HepG2 (cell line): ENCODE results near the gene ZXDC. TPM values are rescaled to one million over a fixed set of nuclear protein-coding genes. Genes with fewer than 3 reads are reported as not detected.

Experiments used
- ASH2L ChIP-seq: fragments of 300-600, 200-600 bp; sonication (generic); IDR thresholded peaks from 2 replicates; pipeline ENCODE4 v1.7.0; 2017; ENCODE audit warnings: low read depth, mild to moderate bottlenecking, moderate library complexity, mixed read lengths, low read length; ENCODE audit not compliant: insufficient read length
- ETV5 ChIP-seq: IDR thresholded peaks from 2 replicates; pipeline ENCODE4 v1.6.1; 2018; ENCODE audit warnings: missing biosample characterization, missing genetic modification reagents, inconsistent platforms, borderline replicate concordance
- HOXA5 ChIP-seq: sonication (generic); formaldehyde crosslinking; IDR thresholded peaks from 2 replicates; pipeline ENCODE4 v1.4.0; 2020; ENCODE audit warnings: missing genetic modification reagents
- KLF13 ChIP-seq: sonication (generic); formaldehyde crosslinking; IDR thresholded peaks from 2 replicates; pipeline ENCODE4 v1.4.0; 2020; ENCODE audit warnings: mild to moderate bottlenecking, missing genetic modification reagents
- KMT2B ChIP-seq: IDR thresholded peaks from 2 replicates; pipeline ENCODE4 v1.6.1; 2016; ENCODE audit warnings: missing genetic modification reagents, missing compliant biosample characterization
- MAF1 ChIP-seq: sonication (generic); formaldehyde crosslinking; IDR thresholded peaks from 2 replicates; pipeline ENCODE4 v1.5.0; 2020; ENCODE audit warnings: missing genetic modification reagents, borderline replicate concordance
- MED8 ChIP-seq: sonication (generic); formaldehyde crosslinking; IDR thresholded peaks from 2 replicates; pipeline ENCODE4 v1.8.1; 2023; ENCODE audit warnings: mild to moderate bottlenecking, missing genetic modification reagents; ENCODE audit not compliant: insufficient replicate concordance
- SIN3B ChIP-seq: fragments of 150-350 bp; IDR thresholded peaks from 2 replicates; pipeline ENCODE4 v1.6.1; 2014; ENCODE audit warnings: low read length
- SRSF1 ChIP-seq: fragments of 200-400 bp; formaldehyde crosslinking; optimal IDR thresholded peaks from 2 replicates; pipeline ENCODE3; 2017; ENCODE audit warnings: mild to moderate bottlenecking, low read depth, low read length, moderate library complexity
- TARDBP ChIP-seq: sonication (generic); formaldehyde crosslinking; IDR thresholded peaks from 2 replicates; pipeline ENCODE4 v1.8.0; 2022; ENCODE audit warnings: mild to moderate bottlenecking, missing genetic modification reagents
- U2AF1 ChIP-seq: fragments of 200-400 bp; formaldehyde crosslinking; optimal IDR thresholded peaks from 2 replicates; pipeline ENCODE3; 2017; ENCODE audit warnings: mild to moderate bottlenecking, low read depth, low read length
- ZC3H13 ChIP-seq: sonication (generic); formaldehyde crosslinking; IDR thresholded peaks from 2 replicates; pipeline ENCODE4 v1.8.1; 2023; ENCODE audit warnings: mild to moderate bottlenecking, missing genetic modification reagents, moderate library complexity
- ZFP37 ChIP-seq: sonication (generic); formaldehyde crosslinking; IDR thresholded peaks from 2 replicates; pipeline ENCODE4 v1.4.0; 2020; ENCODE audit warnings: missing genetic modification reagents, borderline replicate concordance
- polyA plus RNA-seq, 8 experiments: library from polyadenylated mRNA; depleted of rRNA in 3 of 8; stranded (reverse) in 7 of 8; unstranded in 1 of 8; fragments of >200 nt; fragmentation: Illumina TruSeq in 4 of 8; extraction: Trizol in 4 of 8; gene quantifications; 2 replicates each; pipeline versions ENCODE4 v1.2.1 to v1.2.3, GENCODE V29; 2011 to 2016; ENCODE audit warnings: low read depth in 4 of 8, missing spikeins in 1 of 8, mixed read lengths in 1 of 8; ENCODE audit not compliant: insufficient read depth in 1 of 8
- total RNA-seq, 5 experiments: library from RNA; depleted of rRNA; stranded (reverse); fragments of >200 nt; fragmentation: Illumina TruSeq; extraction: Trizol; gene quantifications; 2 replicates each; pipeline ENCODE4 v1.2.3, GENCODE V29; 2016; ENCODE audit warnings: low read depth in 1 of 5
- TF ChIP-seq, protein P1 (sequence below): sonication (generic); formaldehyde crosslinking; IDR thresholded peaks from 2 replicates; pipeline ENCODE4 v1.4.0; 2020; ENCODE audit warnings: missing genetic modification reagents
- TF ChIP-seq, protein P2 (sequence below): sonication (generic); formaldehyde crosslinking; IDR thresholded peaks from 2 replicates; pipeline ENCODE4 v1.8.0; 2022; ENCODE audit warnings: mild to moderate bottlenecking, missing genetic modification reagents; ENCODE audit not compliant: insufficient replicate concordance
- TF ChIP-seq, protein P3 (sequence below): sonication (generic); formaldehyde crosslinking; IDR thresholded peaks from 2 replicates; pipeline ENCODE4 v1.4.0; 2020; ENCODE audit warnings: mild to moderate bottlenecking, missing genetic modification reagents
- TF ChIP-seq, protein P4 (sequence below): sonication (generic); formaldehyde crosslinking; IDR thresholded peaks from 2 replicates; pipeline ENCODE4 v1.4.0; 2020; ENCODE audit warnings: missing genetic modification reagents, borderline replicate concordance
- TF ChIP-seq, protein P5 (sequence below): IDR thresholded peaks from 2 replicates; pipeline ENCODE4 v1.6.1; 2016; ENCODE audit warnings: low read depth, borderline replicate concordance

The ZXDC gene
- total and polyA plus RNA-seq, 2 of the 13 experiments (the other 11 are each of a cell fraction or from before 2014, with no cell fraction given): 17.6 to 21.2 TPM

DNA sequence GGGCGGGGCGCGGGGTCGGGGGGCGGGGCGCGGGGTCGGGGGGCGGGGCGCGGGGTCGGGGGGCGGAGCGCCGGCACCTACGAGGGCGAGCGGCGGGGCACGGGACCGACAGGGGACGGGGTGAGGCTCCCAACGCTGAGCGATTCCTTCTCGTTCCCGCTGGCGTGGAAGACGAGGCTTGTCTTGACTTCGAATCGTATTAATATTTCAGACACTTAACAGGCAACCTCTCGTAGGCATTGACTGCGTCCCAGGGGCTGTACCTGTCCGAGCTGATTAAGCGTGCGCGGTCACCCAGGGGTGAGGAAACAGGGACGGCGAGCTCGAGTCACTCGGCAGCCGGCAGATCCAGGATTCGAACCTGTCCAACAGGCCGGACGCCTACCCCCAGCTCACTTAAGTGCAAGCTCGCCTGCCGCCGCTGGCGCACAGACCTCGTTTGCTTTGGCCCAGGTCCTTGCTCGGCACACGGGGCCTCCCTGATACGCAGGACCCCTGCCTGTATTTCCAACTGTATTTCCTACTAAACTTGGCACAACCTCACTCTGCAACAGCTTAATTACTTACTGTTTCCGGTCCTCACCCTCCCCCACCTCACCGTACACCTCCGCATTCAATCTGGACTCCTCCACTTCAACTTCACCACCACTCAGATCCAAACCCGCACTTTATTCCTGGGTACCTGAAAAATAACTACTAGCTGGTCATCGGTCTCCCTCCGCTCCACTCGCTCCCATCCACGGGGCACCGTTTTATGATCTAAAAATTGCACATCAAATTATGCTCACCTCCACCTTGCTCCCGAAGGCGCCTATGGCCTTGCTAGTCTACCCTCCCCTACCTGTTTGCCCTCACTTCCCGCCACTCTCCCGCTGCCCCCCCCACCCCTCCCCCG is 722 bp upstream of the ZXDC start (continued):
- TF ChIP-seq KMT2B (no peak), ETV5 (CRISPR knock-in tag) (no peak; the same call in 1 of the 2 replicates), TARDBP (CRISPR knock-in tag) (0 out of 2 replicates have a peak, but pooled peaks have one; percentile 15), ASH2L (no peak), HOXA5 (CRISPR knock-in tag) (no peak; the same call in 1 of the 2 replicates), ZFP37 (CRISPR knock-in tag) (no peak), SRSF1 (no peak), U2AF1 (no peak), MED8 (CRISPR knock-in tag) (no peak), SIN3B (no peak), MAF1 (CRISPR knock-in tag) (no peak), KLF13 (no peak), ZC3H13 (CRISPR knock-in tag) (no peak)
- TF ChIP-seq, protein P1, sequence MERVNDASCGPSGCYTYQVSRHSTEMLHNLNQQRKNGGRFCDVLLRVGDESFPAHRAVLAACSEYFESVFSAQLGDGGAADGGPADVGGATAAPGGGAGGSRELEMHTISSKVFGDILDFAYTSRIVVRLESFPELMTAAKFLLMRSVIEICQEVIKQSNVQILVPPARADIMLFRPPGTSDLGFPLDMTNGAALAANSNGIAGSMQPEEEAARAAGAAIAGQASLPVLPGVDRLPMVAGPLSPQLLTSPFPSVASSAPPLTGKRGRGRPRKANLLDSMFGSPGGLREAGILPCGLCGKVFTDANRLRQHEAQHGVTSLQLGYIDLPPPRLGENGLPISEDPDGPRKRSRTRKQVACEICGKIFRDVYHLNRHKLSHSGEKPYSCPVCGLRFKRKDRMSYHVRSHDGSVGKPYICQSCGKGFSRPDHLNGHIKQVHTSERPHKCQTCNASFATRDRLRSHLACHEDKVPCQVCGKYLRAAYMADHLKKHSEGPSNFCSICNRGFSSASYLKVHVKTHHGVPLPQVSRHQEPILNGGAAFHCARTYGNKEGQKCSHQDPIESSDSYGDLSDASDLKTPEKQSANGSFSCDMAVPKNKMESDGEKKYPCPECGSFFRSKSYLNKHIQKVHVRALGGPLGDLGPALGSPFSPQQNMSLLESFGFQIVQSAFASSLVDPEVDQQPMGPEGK (CRISPR knock-in tag): no peak
- TF ChIP-seq, protein P2, sequence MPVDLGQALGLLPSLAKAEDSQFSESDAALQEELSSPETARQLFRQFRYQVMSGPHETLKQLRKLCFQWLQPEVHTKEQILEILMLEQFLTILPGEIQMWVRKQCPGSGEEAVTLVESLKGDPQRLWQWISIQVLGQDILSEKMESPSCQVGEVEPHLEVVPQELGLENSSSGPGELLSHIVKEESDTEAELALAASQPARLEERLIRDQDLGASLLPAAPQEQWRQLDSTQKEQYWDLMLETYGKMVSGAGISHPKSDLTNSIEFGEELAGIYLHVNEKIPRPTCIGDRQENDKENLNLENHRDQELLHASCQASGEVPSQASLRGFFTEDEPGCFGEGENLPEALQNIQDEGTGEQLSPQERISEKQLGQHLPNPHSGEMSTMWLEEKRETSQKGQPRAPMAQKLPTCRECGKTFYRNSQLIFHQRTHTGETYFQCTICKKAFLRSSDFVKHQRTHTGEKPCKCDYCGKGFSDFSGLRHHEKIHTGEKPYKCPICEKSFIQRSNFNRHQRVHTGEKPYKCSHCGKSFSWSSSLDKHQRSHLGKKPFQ: no peak
- TF ChIP-seq, protein P3, sequence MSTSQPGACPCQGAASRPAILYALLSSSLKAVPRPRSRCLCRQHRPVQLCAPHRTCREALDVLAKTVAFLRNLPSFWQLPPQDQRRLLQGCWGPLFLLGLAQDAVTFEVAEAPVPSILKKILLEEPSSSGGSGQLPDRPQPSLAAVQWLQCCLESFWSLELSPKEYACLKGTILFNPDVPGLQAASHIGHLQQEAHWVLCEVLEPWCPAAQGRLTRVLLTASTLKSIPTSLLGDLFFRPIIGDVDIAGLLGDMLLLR (CRISPR knock-in tag): no peak
- TF ChIP-seq, protein P4, sequence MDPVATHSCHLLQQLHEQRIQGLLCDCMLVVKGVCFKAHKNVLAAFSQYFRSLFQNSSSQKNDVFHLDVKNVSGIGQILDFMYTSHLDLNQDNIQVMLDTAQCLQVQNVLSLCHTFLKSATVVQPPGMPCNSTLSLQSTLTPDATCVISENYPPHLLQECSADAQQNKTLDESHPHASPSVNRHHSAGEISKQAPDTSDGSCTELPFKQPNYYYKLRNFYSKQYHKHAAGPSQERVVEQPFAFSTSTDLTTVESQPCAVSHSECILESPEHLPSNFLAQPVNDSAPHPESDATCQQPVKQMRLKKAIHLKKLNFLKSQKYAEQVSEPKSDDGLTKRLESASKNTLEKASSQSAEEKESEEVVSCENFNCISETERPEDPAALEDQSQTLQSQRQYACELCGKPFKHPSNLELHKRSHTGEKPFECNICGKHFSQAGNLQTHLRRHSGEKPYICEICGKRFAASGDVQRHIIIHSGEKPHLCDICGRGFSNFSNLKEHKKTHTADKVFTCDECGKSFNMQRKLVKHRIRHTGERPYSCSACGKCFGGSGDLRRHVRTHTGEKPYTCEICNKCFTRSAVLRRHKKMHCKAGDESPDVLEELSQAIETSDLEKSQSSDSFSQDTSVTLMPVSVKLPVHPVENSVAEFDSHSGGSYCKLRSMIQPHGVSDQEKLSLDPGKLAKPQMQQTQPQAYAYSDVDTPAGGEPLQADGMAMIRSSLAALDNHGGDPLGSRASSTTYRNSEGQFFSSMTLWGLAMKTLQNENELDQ (CRISPR knock-in tag): no peak
- TF ChIP-seq, protein P5, sequence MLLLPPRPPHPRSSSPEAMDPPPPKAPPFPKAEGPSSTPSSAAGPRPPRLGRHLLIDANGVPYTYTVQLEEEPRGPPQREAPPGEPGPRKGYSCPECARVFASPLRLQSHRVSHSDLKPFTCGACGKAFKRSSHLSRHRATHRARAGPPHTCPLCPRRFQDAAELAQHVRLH (CRISPR knock-in tag): peak; percentile 49; the same call in 1 of the 2 replicates
